ENCODE measurements around the gene RASSF7. TPM values are rescaled to one million over a fixed set of nuclear protein-coding genes. Genes with fewer than 3 reads are reported as not detected.

RASSF7 gene
- total RNA-seq, 1 experiment from 2014 or later, result 32.5 TPM

DNA sequence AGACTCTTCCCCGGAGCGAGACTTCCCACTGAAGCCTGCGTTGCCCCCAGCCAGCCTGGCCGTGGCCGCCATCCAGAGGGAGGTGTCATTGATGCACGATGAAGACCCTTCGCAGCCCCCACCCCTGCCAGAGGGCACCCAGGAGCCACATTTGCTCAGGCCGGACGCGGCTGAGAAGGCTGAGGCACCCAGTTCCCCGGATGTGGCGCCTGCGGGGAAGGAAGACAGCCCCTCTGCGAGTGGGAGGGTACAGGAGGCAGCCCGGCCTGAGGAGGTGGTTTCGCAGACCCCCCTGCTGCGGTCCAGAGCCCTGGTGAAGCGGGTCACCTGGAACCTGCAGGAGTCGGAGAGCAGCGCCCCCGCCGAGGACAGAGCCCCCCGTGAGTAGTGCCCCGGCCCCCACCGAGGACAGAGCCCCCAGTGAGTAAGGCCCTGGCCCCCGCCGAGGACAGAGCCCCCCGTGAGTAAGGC is 48.6 kb downstream of the RASSF7 start (continued):
- TF ChIP-seq, protein P1, sequence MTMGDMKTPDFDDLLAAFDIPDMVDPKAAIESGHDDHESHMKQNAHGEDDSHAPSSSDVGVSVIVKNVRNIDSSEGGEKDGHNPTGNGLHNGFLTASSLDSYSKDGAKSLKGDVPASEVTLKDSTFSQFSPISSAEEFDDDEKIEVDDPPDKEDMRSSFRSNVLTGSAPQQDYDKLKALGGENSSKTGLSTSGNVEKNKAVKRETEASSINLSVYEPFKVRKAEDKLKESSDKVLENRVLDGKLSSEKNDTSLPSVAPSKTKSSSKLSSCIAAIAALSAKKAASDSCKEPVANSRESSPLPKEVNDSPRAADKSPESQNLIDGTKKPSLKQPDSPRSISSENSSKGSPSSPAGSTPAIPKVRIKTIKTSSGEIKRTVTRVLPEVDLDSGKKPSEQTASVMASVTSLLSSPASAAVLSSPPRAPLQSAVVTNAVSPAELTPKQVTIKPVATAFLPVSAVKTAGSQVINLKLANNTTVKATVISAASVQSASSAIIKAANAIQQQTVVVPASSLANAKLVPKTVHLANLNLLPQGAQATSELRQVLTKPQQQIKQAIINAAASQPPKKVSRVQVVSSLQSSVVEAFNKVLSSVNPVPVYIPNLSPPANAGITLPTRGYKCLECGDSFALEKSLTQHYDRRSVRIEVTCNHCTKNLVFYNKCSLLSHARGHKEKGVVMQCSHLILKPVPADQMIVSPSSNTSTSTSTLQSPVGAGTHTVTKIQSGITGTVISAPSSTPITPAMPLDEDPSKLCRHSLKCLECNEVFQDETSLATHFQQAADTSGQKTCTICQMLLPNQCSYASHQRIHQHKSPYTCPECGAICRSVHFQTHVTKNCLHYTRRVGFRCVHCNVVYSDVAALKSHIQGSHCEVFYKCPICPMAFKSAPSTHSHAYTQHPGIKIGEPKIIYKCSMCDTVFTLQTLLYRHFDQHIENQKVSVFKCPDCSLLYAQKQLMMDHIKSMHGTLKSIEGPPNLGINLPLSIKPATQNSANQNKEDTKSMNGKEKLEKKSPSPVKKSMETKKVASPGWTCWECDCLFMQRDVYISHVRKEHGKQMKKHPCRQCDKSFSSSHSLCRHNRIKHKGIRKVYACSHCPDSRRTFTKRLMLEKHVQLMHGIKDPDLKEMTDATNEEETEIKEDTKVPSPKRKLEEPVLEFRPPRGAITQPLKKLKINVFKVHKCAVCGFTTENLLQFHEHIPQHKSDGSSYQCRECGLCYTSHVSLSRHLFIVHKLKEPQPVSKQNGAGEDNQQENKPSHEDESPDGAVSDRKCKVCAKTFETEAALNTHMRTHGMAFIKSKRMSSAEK (CRISPR knock-in tag; IDR thresholded peaks at IDR 0.05; ENCODE audit: borderline replicate concordance), result no peak
- no peak for TF ChIP-seq GRHL2 (CRISPR knock-in tag; IDR thresholded peaks at IDR 0.05; ENCODE audit: insufficient replicate concordance, severe bottlenecking)
- TF ChIP-seq ESRRA (CRISPR knock-in tag; IDR thresholded peaks at IDR 0.05; ENCODE audit: borderline replicate concordance), result no peak
- no peak for TF ChIP-seq NFE2L1 (CRISPR knock-in tag; IDR thresholded peaks at IDR 0.05)

GRCh38 chr11:610146-610801 is 49.5 kb downstream of the RASSF7 start:
- no peak for ATAC-seq
- TF ChIP-seq, protein P2, sequence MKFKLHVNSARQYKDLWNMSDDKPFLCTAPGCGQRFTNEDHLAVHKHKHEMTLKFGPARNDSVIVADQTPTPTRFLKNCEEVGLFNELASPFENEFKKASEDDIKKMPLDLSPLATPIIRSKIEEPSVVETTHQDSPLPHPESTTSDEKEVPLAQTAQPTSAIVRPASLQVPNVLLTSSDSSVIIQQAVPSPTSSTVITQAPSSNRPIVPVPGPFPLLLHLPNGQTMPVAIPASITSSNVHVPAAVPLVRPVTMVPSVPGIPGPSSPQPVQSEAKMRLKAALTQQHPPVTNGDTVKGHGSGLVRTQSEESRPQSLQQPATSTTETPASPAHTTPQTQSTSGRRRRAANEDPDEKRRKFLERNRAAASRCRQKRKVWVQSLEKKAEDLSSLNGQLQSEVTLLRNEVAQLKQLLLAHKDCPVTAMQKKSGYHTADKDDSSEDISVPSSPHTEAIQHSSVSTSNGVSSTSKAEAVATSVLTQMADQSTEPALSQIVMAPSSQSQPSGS (CRISPR knock-in tag; IDR thresholded peaks at IDR 0.05; ENCODE audit: borderline replicate concordance, low read depth), result no peak
- TF ChIP-seq JAZF1 (CRISPR knock-in tag; IDR thresholded peaks at IDR 0.05) (no peak), USF1 (CRISPR knock-in tag; IDR thresholded peaks at IDR 0.05) (no peak), MLX (CRISPR knock-in tag; IDR thresholded peaks at IDR 0.05) (no peak), ZNF121 (CRISPR knock-in tag; IDR thresholded peaks at IDR 0.05) (no peak), SOX15 (CRISPR knock-in tag; IDR thresholded peaks at IDR 0.05) (no peak), NFYB (CRISPR knock-in tag; conservative IDR thresholded peaks at IDR 0.05; ENCODE audit: low read depth) (no peak)
- TF ChIP-seq, protein P3, sequence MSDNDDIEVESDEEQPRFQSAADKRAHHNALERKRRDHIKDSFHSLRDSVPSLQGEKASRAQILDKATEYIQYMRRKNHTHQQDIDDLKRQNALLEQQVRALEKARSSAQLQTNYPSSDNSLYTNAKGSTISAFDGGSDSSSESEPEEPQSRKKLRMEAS (CRISPR knock-in tag; IDR thresholded peaks at IDR 0.05), result no peak
- TF ChIP-seq, protein P4, sequence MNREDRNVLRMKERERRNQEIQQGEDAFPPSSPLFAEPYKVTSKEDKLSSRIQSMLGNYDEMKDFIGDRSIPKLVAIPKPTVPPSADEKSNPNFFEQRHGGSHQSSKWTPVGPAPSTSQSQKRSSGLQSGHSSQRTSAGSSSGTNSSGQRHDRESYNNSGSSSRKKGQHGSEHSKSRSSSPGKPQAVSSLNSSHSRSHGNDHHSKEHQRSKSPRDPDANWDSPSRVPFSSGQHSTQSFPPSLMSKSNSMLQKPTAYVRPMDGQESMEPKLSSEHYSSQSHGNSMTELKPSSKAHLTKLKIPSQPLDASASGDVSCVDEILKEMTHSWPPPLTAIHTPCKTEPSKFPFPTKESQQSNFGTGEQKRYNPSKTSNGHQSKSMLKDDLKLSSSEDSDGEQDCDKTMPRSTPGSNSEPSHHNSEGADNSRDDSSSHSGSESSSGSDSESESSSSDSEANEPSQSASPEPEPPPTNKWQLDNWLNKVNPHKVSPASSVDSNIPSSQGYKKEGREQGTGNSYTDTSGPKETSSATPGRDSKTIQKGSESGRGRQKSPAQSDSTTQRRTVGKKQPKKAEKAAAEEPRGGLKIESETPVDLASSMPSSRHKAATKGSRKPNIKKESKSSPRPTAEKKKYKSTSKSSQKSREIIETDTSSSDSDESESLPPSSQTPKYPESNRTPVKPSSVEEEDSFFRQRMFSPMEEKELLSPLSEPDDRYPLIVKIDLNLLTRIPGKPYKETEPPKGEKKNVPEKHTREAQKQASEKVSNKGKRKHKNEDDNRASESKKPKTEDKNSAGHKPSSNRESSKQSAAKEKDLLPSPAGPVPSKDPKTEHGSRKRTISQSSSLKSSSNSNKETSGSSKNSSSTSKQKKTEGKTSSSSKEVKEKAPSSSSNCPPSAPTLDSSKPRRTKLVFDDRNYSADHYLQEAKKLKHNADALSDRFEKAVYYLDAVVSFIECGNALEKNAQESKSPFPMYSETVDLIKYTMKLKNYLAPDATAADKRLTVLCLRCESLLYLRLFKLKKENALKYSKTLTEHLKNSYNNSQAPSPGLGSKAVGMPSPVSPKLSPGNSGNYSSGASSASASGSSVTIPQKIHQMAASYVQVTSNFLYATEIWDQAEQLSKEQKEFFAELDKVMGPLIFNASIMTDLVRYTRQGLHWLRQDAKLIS (CRISPR knock-in tag; IDR thresholded peaks at IDR 0.05; ENCODE audit: borderline replicate concordance), result no peak
- TF ChIP-seq, protein P5, sequence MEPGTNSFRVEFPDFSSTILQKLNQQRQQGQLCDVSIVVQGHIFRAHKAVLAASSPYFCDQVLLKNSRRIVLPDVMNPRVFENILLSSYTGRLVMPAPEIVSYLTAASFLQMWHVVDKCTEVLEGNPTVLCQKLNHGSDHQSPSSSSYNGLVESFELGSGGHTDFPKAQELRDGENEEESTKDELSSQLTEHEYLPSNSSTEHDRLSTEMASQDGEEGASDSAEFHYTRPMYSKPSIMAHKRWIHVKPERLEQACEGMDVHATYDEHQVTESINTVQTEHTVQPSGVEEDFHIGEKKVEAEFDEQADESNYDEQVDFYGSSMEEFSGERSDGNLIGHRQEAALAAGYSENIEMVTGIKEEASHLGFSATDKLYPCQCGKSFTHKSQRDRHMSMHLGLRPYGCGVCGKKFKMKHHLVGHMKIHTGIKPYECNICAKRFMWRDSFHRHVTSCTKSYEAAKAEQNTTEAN (CRISPR knock-in tag; IDR thresholded peaks at IDR 0.05), result no peak
- TF ChIP-seq, protein P6, sequence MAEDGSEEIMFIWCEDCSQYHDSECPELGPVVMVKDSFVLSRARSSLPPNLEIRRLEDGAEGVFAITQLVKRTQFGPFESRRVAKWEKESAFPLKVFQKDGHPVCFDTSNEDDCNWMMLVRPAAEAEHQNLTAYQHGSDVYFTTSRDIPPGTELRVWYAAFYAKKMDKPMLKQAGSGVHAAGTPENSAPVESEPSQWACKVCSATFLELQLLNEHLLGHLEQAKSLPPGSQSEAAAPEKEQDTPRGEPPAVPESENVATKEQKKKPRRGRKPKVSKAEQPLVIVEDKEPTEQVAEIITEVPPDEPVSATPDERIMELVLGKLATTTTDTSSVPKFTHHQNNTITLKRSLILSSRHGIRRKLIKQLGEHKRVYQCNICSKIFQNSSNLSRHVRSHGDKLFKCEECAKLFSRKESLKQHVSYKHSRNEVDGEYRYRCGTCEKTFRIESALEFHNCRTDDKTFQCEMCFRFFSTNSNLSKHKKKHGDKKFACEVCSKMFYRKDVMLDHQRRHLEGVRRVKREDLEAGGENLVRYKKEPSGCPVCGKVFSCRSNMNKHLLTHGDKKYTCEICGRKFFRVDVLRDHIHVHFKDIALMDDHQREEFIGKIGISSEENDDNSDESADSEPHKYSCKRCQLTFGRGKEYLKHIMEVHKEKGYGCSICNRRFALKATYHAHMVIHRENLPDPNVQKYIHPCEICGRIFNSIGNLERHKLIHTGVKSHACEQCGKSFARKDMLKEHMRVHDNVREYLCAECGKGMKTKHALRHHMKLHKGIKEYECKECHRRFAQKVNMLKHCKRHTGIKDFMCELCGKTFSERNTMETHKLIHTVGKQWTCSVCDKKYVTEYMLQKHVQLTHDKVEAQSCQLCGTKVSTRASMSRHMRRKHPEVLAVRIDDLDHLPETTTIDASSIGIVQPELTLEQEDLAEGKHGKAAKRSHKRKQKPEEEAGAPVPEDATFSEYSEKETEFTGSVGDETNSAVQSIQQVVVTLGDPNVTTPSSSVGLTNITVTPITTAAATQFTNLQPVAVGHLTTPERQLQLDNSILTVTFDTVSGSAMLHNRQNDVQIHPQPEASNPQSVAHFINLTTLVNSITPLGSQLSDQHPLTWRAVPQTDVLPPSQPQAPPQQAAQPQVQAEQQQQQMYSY (CRISPR knock-in tag; IDR thresholded peaks at IDR 0.05), result no peak
- TF ChIP-seq, protein P7, sequence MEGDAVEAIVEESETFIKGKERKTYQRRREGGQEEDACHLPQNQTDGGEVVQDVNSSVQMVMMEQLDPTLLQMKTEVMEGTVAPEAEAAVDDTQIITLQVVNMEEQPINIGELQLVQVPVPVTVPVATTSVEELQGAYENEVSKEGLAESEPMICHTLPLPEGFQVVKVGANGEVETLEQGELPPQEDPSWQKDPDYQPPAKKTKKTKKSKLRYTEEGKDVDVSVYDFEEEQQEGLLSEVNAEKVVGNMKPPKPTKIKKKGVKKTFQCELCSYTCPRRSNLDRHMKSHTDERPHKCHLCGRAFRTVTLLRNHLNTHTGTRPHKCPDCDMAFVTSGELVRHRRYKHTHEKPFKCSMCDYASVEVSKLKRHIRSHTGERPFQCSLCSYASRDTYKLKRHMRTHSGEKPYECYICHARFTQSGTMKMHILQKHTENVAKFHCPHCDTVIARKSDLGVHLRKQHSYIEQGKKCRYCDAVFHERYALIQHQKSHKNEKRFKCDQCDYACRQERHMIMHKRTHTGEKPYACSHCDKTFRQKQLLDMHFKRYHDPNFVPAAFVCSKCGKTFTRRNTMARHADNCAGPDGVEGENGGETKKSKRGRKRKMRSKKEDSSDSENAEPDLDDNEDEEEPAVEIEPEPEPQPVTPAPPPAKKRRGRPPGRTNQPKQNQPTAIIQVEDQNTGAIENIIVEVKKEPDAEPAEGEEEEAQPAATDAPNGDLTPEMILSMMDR (IDR thresholded peaks at IDR 0.05), result no peak

More at GRCh38 chr11:610146-610801, 49.5 kb downstream of the RASSF7 start:
- no peak for DNase-seq (ENCODE audit: low spot score)
- H3K4me3 Mint-ChIP-seq, result no peak overlapping the region
- no peaks in the 10 kb centered on the region for H3K9me3 Mint-ChIP-seq
- H3K27me3 Mint-ChIP-seq (ENCODE audit: low read depth), result no peaks in the 10 kb centered on the region
- CTCF ChIA-PET, result no interaction called here
- POLR2A ChIA-PET, result no interaction called here
- 0 out of 2 replicates have a peak, but pooled peaks cover 4% of the 10 kb centered on the region for H3K4me1 Mint-ChIP-seq
- peaks cover 23% of the 10 kb centered on the region for H3K36me3 Mint-ChIP-seq
- no peak overlapping the region for H3K27ac Mint-ChIP-seq
